Right lobe of liver (tissue), 6 donors: ENCODE data around the gene PVRIG. TPM values are rescaled to one million over a fixed set of nuclear protein-coding genes. Genes with fewer than 3 reads are reported as not detected.
"Not testable (repeated sequence)": the region's sequence is repeated elsewhere in the genome, so short reads cannot be mapped to it uniquely, and the experiment has no call there.

Source experiments
- ATAC-seq, 4 donors: fragments of 200-7000 bp; cut with Tn5 transposase; one replicate each; pipeline ENCODE4 v1.9.1; 2020; ENCODE audit warnings: mild to moderate bottlenecking in 4 of 4, moderate library complexity in 4 of 4
- DNase-seq, 3 donors: peaks; one replicate each; pipeline ENCODE4 v3.0.0-alpha.2; 2020
- H3K27ac ChIP-seq, 3 donors: fragments of 200-600 bp; one replicate each; pipeline ENCODE4 v1.8.0; 2022
- H3K27me3 ChIP-seq, 2 donors: fragments of 200-600 bp; one replicate each; pipeline ENCODE4 v1.8.0; 2022
- H3K36me3 ChIP-seq, 4 donors: fragments of 200-600 bp; sonication (generic) in 1 of 4; one replicate each; pipeline versions ENCODE4 v1.5.1 to v1.8.0; 2017 to 2022; ENCODE audit warnings: control low read depth in 1 of 4
- H3K4me1 ChIP-seq, 4 donors: fragments of 200-600 bp; sonication (generic) in 1 of 4; one replicate each; pipeline versions ENCODE4 v1.5.1 to v1.8.0; 2017 to 2022; ENCODE audit warnings: control low read depth in 1 of 4
- H3K4me3 ChIP-seq, 3 donors: fragments of 200-600 bp; one replicate each; pipeline ENCODE4 v1.8.0; 2022
- H3K9me3 ChIP-seq, 4 donors: fragments of 200-600 bp; sonication (generic) in 1 of 4; one replicate each; pipeline versions ENCODE4 v1.5.1 to v1.8.0; 2017 to 2022; ENCODE audit warnings: control low read depth in 1 of 4
- POLR2A ChIP-seq: fragments of 450-650 bp; IDR thresholded peaks from one replicate; pipeline ENCODE4 v1.6.1; 2017; ENCODE audit warnings: antibody characterized with exemption, mild to moderate bottlenecking
- WGBS: methylation state at CpG from one replicate; pipeline ENCODE4 v1.1.6; 2018; ENCODE audit warnings: low coverage, low lambda C conversion rate; ENCODE audit not compliant: insufficient coverage; ENCODE audit errors: missing lambda C conversion rate; 5-methylcytosine and 5-hydroxymethylcytosine counted together
- intact Hi-C, 2 donors: fragments of 100-400 bp; cut with DNase I; formaldehyde crosslinking; loops; one replicate each; pipeline versions ENCODE4 v1.11.2 to v1.14.1; 2022
- total RNA-seq, 6 experiments: library from RNA; depleted of rRNA in 2 of 6; stranded (reverse); fragments of >200 nt in 2 of 6; fragmentation: NEBNext Ultra II Directional in 3 of 6; extraction: Animal tissue kit (Norgen Biotek cat#: 25700) in 3 of 6; gene quantifications; one replicate each; pipeline versions ENCODE4 v1.1.0 to v1.2.4, GENCODE V29; 2016 to 2023
- TF ChIP-seq, protein P1 (sequence below), 4 donors: fragments of 200-600 bp in 3 of 4; fragments of 450-650 bp in 1 of 4; IDR thresholded peaks; one replicate each; pipeline versions ENCODE4 v1.5.1 to v1.8.0; 2016 to 2022; ENCODE audit warnings: antibody characterized with exemption in 4 of 4, mild to moderate bottlenecking in 2 of 4
- donor health status: DM: no; HTN: yes; CAD: no.
- donor health status: DM: no; HTN: no; CAD: no.
- donor health status: DM: no; HTN: no; CAD: no.
- donor health status: DM: no; HTN: yes; CAD: no.
- donor health status: DM: no; HTN: yes; CAD: no.

Gene PVRIG
- total RNA-seq, 6 experiments from 2014 or later: 0.17 to 0.89 (median 0.37) TPM; not detected in 3

DNA sequence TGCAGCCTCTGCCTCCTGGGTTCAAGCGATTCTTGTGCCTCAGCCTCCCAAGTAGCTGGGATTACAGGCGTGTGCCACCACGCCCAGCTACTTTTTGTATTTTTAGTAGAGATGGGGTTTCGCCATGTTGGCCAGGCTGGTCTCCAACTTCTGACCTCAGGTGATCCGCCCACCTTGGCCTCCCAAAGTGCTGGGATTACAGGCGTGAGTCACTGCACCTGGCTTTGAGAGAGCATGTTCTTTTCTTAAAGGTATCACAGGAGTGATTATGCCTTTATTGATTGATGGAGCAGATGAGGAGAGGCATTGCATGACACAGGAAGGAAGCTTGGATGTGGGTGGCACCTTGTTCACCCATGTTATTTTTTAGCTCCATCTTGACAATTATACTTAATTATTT is 36.7 kb upstream of the PVRIG start:
- H3K4me1 ChIP-seq, H3K27me3 ChIP-seq, H3K4me3 ChIP-seq, H3K27ac ChIP-seq, H3K9me3 ChIP-seq, H3K36me3 ChIP-seq, DNase-seq, intact Hi-C loops, ATAC-seq: not testable (repeated sequence)
- WGBS: no CpG with 5 or more reads among the region's 6 CpGs

DNA sequence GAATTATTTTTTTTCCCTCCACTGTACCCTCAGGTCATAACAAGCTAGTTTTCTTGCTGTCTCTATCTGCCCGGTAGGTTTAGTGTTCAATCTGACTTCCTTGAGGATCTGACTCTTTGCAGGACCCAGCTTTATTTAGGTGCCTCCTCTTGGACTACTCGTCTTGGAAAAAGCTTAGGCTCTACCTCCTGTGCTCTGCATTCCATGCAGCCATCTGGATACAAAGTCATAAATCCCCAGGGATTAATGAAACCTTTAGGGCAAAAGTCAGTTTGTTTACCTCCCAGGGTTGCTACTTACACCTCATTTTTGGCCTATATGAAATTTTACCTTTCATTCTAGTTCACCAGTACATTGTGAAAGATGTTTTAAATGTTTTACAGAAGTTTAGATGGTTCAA is 34.0 kb upstream of the PVRIG start:
- Histone ChIP-seq H3K9me3 (no peaks in the 10 kb centered on the region), H3K4me1 (no peaks in the 10 kb centered on the region), H3K36me3 (no peaks in the 10 kb centered on the region), H3K27me3 (no peaks in the 10 kb centered on the region), H3K4me3 (no peak overlapping the region), H3K27ac (no peak overlapping the region)
- TF ChIP-seq, protein P1, sequence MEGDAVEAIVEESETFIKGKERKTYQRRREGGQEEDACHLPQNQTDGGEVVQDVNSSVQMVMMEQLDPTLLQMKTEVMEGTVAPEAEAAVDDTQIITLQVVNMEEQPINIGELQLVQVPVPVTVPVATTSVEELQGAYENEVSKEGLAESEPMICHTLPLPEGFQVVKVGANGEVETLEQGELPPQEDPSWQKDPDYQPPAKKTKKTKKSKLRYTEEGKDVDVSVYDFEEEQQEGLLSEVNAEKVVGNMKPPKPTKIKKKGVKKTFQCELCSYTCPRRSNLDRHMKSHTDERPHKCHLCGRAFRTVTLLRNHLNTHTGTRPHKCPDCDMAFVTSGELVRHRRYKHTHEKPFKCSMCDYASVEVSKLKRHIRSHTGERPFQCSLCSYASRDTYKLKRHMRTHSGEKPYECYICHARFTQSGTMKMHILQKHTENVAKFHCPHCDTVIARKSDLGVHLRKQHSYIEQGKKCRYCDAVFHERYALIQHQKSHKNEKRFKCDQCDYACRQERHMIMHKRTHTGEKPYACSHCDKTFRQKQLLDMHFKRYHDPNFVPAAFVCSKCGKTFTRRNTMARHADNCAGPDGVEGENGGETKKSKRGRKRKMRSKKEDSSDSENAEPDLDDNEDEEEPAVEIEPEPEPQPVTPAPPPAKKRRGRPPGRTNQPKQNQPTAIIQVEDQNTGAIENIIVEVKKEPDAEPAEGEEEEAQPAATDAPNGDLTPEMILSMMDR (IDR thresholded peaks at IDR 0.05): no peak
- TF ChIP-seq POLR2A: no peak
- DNase-seq: no peak
- intact Hi-C loops: no loop called here
- 84% methylated on average over 2 of the region's 2 CpGs for WGBS
- no peak for ATAC-seq

DNA sequence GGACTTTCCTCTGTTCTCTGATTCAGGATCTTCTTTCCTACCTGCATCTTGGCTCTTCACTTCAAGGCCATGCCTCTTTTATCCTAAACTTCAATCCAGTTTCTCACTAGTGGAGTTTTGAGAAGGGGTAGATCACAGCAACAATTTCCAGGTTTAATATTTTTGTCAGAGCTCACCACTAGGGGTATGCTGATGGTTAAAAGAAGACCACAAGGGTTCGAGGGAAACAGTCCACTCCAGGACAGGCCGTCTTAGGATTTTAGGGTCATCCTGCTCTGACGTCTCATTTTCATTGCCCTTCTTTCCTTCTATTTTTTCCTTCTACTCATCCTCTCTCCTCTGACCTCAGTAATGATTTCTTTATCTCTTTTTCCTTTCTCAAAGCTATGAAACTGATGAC is 30.7 kb upstream of the PVRIG start:
- H3K27me3 ChIP-seq: no peaks in the 10 kb centered on the region
- ATAC-seq (no peak), DNase-seq (no peak)
- WGBS: 60% methylated on average over 3 of the region's 3 CpGs
- H3K27ac ChIP-seq: no peak overlapping the region
- TF ChIP-seq, protein P1 (IDR thresholded peaks at IDR 0.05): no peak
- TF ChIP-seq POLR2A: no peak
- H3K36me3 ChIP-seq: no peaks in the 10 kb centered on the region
- no peak overlapping the region for H3K4me3 ChIP-seq
- intact Hi-C loops: no loop called here
- H3K4me1 ChIP-seq: no peaks in the 10 kb centered on the region
- H3K9me3 ChIP-seq: no peaks in the 10 kb centered on the region

DNA sequence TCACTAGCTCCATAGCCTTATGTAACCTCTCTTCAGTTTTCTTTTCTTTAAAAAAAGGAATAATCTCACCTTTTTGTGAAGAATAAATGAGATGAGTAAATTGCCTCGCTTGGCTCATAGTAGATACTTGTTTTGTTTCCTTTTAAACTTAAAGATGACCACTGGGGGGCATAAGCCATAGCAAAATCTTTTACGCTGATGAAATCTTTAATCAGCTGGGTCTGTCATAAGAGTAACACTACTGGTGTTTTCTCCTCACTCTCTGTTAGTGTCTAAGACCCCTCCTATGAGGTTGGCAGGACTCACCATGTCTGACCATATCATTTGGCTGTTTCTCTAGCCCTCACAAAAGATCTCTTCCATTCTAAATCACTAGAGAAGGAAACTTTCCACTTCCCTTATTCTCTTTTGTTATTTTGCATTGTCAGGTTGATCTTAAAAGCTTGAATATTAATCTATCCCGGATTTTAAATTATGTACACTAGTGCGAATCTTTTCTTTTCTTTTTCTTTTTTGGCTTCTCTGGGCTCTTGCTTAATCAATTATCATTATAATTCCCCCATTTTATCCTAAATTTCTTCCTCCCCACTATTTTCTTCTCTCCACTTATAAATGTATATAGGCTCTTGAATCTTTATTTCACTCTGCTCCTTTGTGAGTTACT is 29.6 kb upstream of the PVRIG start:
- H3K9me3 ChIP-seq: no peaks in the 10 kb centered on the region
- no peaks in the 10 kb centered on the region for H3K27me3 ChIP-seq
- WGBS: 22% methylated on average over 4 of the region's 4 CpGs
- H3K4me1 ChIP-seq: no peaks in the 10 kb centered on the region
- H3K4me3 ChIP-seq: no peak overlapping the region
- DNase-seq: no peak
- peak; percentile 85 to 92 (median 88) for ATAC-seq
- intact Hi-C loops: no loop called here
- H3K36me3 ChIP-seq: no peaks in the 10 kb centered on the region
- TF ChIP-seq POLR2A: no peak
- TF ChIP-seq, protein P1 (IDR thresholded peaks at IDR 0.05): peak; percentile 50 to 57 (median 56)
- no peak overlapping the region for H3K27ac ChIP-seq

DNA sequence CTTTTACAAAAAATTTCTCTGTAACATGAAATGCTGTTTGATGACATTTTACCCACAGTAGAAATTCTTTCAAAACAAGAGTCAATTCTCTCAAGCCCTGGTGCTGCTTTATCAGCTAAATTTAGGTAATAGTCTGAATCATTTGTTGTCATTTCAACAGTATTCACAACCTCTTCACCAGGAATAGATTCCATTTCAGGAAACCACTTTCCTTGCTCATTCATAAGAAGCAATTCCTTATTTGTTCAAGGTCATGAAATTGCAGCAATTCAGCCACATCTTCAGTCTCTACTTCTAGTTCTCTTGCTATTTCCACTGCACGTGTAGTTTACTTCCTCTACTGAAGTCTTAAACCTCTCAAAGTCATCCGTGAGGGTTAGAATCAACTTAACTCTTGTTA is 28.0 kb upstream of the PVRIG start:
- Histone ChIP-seq H3K9me3 (no peaks in the 10 kb centered on the region), H3K36me3 (no peaks in the 10 kb centered on the region), H3K4me1 (no peaks in the 10 kb centered on the region), H3K27me3 (no peaks in the 10 kb centered on the region), H3K4me3 (no peak overlapping the region), H3K27ac (no peak overlapping the region)
- 35% methylated on average over 2 of the region's 2 CpGs for WGBS
- DNase-seq (no peak), ATAC-seq (no peak)
- intact Hi-C loops: no loop called here
- no peak for TF ChIP-seq POLR2A
- TF ChIP-seq, protein P1 (IDR thresholded peaks at IDR 0.05): no peak

DNA sequence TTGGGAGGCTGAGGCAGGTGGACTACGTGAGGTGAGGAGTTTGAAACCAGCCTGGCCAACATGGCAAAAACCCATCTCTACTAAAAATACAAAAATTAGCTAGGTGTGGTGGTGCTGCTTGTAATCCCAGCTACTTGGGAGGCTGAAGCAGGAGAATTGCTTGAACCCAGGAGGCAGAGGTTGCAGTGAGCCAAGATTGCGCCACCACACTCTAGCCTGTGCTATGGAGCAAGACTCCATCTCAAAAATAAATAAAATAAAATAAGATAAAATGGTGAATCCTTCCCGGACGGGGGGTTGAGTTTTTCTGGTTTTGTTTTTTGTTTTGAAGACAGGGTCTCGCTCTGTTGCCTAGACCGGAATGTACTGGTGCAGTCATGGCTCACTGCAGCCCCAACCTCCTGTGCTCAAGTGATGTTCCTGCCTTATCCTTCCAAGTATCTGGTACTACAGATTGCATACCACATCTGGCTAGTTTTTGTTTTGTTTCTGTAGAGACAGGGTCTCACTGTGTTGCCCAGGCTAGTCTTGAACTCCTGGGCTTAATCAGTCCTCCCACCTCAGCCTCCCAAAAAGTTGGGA is 27.4 kb upstream of the PVRIG start:
- 84% methylated on average over 5 of the region's 6 CpGs for WGBS
- H3K4me1 ChIP-seq, H3K27ac ChIP-seq, DNase-seq, H3K9me3 ChIP-seq, H3K4me3 ChIP-seq, H3K27me3 ChIP-seq, intact Hi-C loops, H3K36me3 ChIP-seq, ATAC-seq: not testable (repeated sequence)
